Loucy (cell line): ENCODE measurements around the gene ACSS2.

Experiments used
- H2AFZ ChIP-seq: fragments of 200-600 bp; sonication (generic); 2 replicates; pipeline ENCODE4 v1.6.0; 2016; ENCODE audit warnings: antibody characterized with exemption, mild to moderate bottlenecking, low read length, moderate library complexity
- H3F3A ChIP-seq: fragments of 200-600 bp; 2 replicates; pipeline ENCODE4 v1.6.0; 2016; ENCODE audit warnings: antibody characterized with exemption, low read depth, mild to moderate bottlenecking
- H3K27me3 ChIP-seq: fragments of 200-600 bp; sonication (generic); 2 replicates; pipeline ENCODE4 v1.6.1; 2014; ENCODE audit warnings: low read length, mild to moderate bottlenecking; ENCODE audit not compliant: insufficient read depth, poor library complexity, severe bottlenecking
- H3K36me3 ChIP-seq: fragments of 200-600 bp; sonication (generic); 2 replicates; pipeline ENCODE4 v1.6.1; 2016; ENCODE audit warnings: low read length; ENCODE audit not compliant: insufficient read depth
- H3K4me1 ChIP-seq: fragments of 200-600 bp; sonication (generic); 2 replicates; pipeline ENCODE4 v1.5.1; 2014; ENCODE audit warnings: low read length, mild to moderate bottlenecking; ENCODE audit not compliant: insufficient read depth, poor library complexity, severe bottlenecking
- H3K4me2 ChIP-seq: fragments of 200-600 bp; sonication (generic); 2 replicates; pipeline ENCODE4 v1.6.0; 2014; ENCODE audit warnings: antibody characterized with exemption, low read length, low read depth, mild to moderate bottlenecking; ENCODE audit not compliant: poor library complexity, severe bottlenecking
- H3K4me3 ChIP-seq: fragments of 200-600 bp; sonication (generic); 2 replicates; pipeline ENCODE4 v1.5.1; 2014; ENCODE audit warnings: low read length, mild to moderate bottlenecking, mixed read lengths; ENCODE audit not compliant: poor library complexity, severe bottlenecking
- H3K79me2 ChIP-seq: fragments of 200-600 bp; sonication (generic); 2 replicates; pipeline ENCODE4 v1.6.1; 2014; ENCODE audit warnings: low read length; ENCODE audit not compliant: insufficient read depth
- H3K9ac ChIP-seq: fragments of 200-600 bp; sonication (generic); 2 replicates; pipeline ENCODE4 v1.6.0; 2014; ENCODE audit warnings: mild to moderate bottlenecking, low read depth, low read length, moderate library complexity; ENCODE audit not compliant: poor library complexity, severe bottlenecking
- H3K9me2 ChIP-seq: fragments of 200-600 bp; sonication (generic); replicated peaks from 2 replicates; pipeline ENCODE4 v1.6.1; 2016; ENCODE audit warnings: low read depth, low read length, mixed read lengths
- H3K9me3 ChIP-seq: fragments of 200-600 bp; sonication (generic); 2 replicates; pipeline ENCODE4 v1.6.1; 2014; ENCODE audit warnings: mild to moderate bottlenecking, antibody characterized with exemption, low read length, low read depth; ENCODE audit not compliant: insufficient read depth
- H4K20me1 ChIP-seq: fragments of 200-600 bp; sonication (generic); 2 replicates; pipeline ENCODE4 v1.6.0; 2014; ENCODE audit warnings: antibody characterized with exemption, low read length, mild to moderate bottlenecking; ENCODE audit not compliant: insufficient read depth, poor library complexity, severe bottlenecking
- EZH2phosphoT487 ChIP-seq: fragments of 200-600 bp; IDR thresholded peaks from 2 replicates; pipeline ENCODE4 v1.6.1; 2018; ENCODE audit warnings: antibody characterized with exemption, mild to moderate bottlenecking, moderate library complexity, borderline replicate concordance
- TF ChIP-seq, protein P1 (sequence below): fragments of 200-600 bp; sonication (generic); conservative IDR thresholded peaks from 2 replicates; pipeline ENCODE4 v1.5.1; 2014; ENCODE audit warnings: mild to moderate bottlenecking, antibody characterized with exemption, low read length

Gene ACSS2, protein sequence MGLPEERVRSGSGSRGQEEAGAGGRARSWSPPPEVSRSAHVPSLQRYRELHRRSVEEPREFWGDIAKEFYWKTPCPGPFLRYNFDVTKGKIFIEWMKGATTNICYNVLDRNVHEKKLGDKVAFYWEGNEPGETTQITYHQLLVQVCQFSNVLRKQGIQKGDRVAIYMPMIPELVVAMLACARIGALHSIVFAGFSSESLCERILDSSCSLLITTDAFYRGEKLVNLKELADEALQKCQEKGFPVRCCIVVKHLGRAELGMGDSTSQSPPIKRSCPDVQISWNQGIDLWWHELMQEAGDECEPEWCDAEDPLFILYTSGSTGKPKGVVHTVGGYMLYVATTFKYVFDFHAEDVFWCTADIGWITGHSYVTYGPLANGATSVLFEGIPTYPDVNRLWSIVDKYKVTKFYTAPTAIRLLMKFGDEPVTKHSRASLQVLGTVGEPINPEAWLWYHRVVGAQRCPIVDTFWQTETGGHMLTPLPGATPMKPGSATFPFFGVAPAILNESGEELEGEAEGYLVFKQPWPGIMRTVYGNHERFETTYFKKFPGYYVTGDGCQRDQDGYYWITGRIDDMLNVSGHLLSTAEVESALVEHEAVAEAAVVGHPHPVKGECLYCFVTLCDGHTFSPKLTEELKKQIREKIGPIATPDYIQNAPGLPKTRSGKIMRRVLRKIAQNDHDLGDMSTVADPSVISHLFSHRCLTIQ

DNA sequence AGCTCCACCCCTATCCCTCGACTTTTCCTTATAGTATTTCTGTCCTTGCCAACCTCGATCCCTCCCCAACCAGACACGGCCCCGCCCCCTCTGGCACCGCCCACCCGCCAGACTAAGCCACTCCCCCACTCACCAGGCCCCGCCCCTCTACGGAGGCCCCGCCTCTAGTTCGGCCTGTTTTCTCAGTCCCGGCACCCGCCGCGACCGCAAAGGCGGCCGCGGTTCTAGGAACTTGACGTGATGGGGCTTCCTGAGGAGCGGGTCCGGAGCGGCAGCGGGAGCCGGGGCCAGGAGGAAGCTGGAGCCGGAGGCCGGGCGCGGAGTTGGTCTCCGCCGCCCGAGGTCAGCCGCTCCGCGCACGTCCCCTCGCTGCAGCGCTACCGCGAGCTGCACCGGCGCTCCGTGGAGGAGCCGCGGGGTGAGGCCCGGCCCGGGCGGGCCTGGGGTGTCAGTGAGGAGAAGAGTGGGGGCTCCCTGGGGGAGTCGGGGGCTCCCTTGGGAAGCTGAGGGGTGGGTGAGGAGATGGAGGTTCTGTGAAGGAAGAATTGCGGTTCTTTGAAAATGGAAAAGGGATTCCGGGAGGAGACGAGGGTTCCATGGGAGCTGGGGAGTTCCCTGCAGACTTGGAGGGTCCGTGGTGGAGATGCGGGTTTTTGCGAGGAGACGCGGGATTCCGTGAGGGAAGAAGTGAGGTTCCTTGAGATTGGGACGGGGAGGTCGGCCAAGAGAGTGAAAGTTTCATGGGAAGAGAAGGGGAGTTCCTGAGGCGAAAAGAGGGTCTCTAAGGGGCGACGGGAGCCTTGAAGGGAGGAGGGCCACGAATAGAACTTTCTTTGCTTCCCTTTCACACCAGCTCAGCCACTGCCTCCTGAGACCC lies at the start of gene ACSS2:
Gene ACSS2 (plus strand): TSS at position 207 of the 877 bp plus-strand sequence. CDS start 34 bp downstream, at position 241.
- Histone ChIP-seq H3K36me3 (no peaks in the 10 kb centered on the region), H3K9me2 (no peaks in the 10 kb centered on the region), H3K9me3 (no peaks in the 10 kb centered on the region), H3K27me3 (no peaks in the 10 kb centered on the region), H2AFZ (peak within 1 kb of the TSS; percentile 85), H3K9ac (peak within 1 kb of the TSS; percentile 79), H3K79me2 (peaks cover 7% of the 10 kb centered on the region; the same call in 1 of the 2 replicates), H3K4me3 (peak within 1 kb of the TSS; percentile 81), H3F3A (no peaks in the 10 kb centered on the region), H3K4me1 (peaks cover 36% of the 10 kb centered on the region), H3K4me2 (peak within 1 kb of the TSS; percentile 85), H4K20me1 (no peaks in the 10 kb centered on the region)
- TF ChIP-seq, protein P1, sequence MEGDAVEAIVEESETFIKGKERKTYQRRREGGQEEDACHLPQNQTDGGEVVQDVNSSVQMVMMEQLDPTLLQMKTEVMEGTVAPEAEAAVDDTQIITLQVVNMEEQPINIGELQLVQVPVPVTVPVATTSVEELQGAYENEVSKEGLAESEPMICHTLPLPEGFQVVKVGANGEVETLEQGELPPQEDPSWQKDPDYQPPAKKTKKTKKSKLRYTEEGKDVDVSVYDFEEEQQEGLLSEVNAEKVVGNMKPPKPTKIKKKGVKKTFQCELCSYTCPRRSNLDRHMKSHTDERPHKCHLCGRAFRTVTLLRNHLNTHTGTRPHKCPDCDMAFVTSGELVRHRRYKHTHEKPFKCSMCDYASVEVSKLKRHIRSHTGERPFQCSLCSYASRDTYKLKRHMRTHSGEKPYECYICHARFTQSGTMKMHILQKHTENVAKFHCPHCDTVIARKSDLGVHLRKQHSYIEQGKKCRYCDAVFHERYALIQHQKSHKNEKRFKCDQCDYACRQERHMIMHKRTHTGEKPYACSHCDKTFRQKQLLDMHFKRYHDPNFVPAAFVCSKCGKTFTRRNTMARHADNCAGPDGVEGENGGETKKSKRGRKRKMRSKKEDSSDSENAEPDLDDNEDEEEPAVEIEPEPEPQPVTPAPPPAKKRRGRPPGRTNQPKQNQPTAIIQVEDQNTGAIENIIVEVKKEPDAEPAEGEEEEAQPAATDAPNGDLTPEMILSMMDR: no peak
- TF ChIP-seq EZH2phosphoT487: no peak

DNA sequence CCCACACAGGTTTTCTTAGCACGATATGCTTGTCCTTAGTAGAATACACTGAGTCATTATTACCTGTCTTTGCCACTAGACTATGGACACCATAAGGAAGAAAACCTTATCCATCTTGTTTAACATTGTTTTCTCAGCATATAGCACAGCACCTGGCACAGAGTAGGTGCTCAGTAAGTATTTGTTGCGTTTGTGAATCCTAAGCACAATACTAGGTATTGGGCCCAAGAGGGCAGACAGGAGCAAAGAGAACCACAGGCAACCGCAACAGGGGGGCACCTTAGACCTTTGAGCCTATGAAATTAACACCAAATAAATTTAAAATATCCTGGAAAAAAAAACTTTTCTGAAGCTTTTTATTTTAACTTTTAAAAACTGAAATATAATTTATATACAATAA lies 47.2 kb upstream of the ACSS2 start:
- TF ChIP-seq EZH2phosphoT487: no peak
- TF ChIP-seq, protein P1: no peak; the same call in 1 of the 2 replicates
- no peak overlapping the region for H3K4me3 ChIP-seq
- no peaks in the 10 kb centered on the region for H3K9me3 ChIP-seq
- H3K4me1 ChIP-seq: peaks cover 8% of the 10 kb centered on the region
- H3K27me3 ChIP-seq: no peaks in the 10 kb centered on the region
- peaks cover 9% of the 10 kb centered on the region for H3K79me2 ChIP-seq
- no peak overlapping the region for H3K4me2 ChIP-seq
- peaks cover 1% of the 10 kb centered on the region for H4K20me1 ChIP-seq
- no peaks in the 10 kb centered on the region for H3K36me3 ChIP-seq
- H3K9ac ChIP-seq: no peak overlapping the region
- H3F3A ChIP-seq: no peaks in the 10 kb centered on the region
- H3K9me2 ChIP-seq: no peaks in the 10 kb centered on the region
- H2AFZ ChIP-seq: no peak overlapping the region

DNA sequence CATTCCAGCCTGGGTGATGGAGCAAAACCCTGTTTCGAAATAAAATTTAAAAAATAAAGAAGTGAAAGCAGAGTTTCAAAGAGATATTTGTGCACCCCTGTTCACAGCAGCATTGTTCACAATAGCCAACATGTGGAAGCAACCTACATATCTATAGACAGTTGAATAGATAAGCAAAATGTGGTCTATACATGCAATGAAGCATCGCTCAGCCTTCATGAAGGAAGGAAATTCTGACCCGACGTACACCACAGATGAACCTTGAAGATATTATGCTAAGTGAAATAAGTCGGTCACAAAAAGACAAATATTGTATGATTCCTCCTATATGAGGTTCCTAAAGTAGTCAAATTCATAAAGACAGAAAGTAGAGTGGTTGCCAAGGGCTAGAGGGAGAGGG lies 44.5 kb upstream of the ACSS2 start:
- TF ChIP-seq EZH2phosphoT487: no peak
- TF ChIP-seq, protein P1: no peak
- no peaks in the 10 kb centered on the region for H3K9me2 ChIP-seq
- H2AFZ ChIP-seq: no peak overlapping the region
- no peaks in the 10 kb centered on the region for H3K9me3 ChIP-seq
- no peaks in the 10 kb centered on the region for H3F3A ChIP-seq
- no peak overlapping the region for H3K4me2 ChIP-seq
- H3K4me3 ChIP-seq: no peak overlapping the region
- H4K20me1 ChIP-seq: no peaks in the 10 kb centered on the region
- no peak overlapping the region for H3K9ac ChIP-seq
- H3K36me3 ChIP-seq: no peaks in the 10 kb centered on the region
- no peaks in the 10 kb centered on the region for H3K4me1 ChIP-seq
- no peaks in the 10 kb centered on the region for H3K79me2 ChIP-seq
- H3K27me3 ChIP-seq: no peaks in the 10 kb centered on the region
